CD4-positive, alpha-beta T cell treated with Interleukin-4 for 4 hours (primary cell): ENCODE results near the gene B3GNT7.
A peak's percentile ranks its signal among the peaks of the same experiment; 100 is the strongest.
"Not testable (repeated sequence)": the region's sequence is repeated elsewhere in the genome, so short reads cannot be mapped to it uniquely, and the experiment has no call there.

Experiments
- DNase-seq: peaks from one replicate; pipeline ENCODE4 v3.0.0-alpha.2; 2020

B3GNT7 gene

DNA sequence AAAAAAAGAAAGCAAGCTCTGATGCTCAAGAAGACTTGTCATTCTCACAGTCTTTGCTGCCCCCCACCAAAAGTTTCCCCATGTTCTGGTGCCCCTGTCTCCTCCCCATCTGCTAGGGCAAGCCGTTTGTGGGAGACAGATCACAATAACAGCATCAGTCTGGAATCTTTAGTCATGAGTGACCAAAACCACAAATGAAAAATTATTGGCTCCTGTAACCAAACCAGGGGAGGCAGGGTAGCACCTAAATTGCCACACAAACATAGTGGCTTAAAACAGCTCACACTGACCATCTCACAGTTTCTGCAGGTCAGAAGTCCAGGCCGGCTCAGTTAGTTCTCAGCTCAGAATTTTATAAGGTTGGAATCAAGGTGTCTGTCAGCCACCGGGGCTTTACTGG lies 9.1 kb upstream of the B3GNT7 start:
- no peak for DNase-seq

DNA sequence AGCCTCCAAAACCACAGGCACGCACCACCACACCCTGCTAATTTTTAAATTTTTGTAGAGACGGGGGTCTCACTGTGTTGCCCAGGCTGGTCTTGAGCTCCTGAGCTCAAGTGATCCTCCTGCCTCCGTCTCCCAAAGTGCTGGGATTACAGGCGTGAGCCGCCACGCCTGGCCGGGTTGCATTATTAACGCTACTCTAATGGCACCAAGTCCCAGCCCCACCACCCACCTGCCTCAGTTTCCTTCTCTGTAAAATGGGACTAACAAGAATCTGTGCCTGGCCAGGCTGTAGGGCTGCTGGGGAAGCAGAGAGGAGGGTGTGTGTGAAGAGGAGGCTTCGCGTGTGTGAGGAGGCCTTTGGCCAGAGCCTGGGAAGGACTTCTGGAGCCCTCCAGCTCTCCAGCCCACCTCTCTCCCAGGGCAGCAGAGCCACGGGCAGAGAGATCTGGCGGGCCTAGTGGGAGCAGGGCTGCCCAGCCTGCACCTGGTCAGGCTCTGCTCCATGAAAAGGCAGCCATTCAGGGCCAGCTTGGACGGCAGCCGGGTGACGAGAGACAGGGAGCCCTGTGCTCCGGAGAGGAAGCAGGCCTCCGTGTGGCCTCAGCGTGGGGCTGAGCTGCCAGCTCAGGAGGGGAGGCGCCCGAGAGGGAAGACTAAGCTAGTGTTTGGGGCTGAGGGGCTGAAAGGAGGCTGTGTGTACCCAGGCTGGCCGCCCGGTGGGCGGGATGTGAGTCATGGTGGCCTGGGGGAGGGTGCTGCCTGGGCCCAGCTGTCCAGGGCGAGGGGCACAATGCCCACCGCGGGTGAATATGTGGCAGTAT lies 7.4 kb upstream of the B3GNT7 start:
- DNase-seq, result no peak

DNA sequence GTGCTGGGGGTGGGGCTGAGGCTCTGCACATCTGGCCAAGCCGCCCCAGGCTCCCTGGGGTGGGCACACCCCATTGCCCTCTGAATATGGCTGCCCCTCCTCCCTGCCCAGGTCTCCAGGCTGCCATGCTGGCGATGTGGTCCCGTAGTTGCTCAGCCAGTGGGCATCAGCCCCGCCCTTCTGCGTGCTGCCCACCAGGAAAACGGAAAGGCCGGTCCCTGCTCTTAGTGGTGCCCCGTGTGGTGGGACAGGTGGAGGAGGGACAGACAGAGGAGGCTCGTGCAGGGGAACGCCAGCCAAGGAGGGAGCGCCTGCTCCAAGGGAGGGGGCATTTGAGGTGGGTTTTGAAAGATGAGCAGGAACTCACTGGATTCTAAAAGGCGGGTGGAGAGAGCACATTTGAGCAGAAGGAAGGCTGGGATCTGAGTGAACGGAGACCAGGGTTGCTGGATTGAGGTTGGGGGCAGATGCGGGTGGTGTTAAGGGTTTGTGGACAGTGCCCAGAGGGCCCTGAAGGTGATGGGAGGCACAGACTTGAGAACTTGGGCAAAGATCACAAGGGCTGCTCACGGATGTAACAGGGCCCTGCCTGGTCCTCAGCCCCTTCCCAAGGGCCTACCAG lies 6.7 kb upstream of the B3GNT7 start:
- DNase-seq, result no peak

DNA sequence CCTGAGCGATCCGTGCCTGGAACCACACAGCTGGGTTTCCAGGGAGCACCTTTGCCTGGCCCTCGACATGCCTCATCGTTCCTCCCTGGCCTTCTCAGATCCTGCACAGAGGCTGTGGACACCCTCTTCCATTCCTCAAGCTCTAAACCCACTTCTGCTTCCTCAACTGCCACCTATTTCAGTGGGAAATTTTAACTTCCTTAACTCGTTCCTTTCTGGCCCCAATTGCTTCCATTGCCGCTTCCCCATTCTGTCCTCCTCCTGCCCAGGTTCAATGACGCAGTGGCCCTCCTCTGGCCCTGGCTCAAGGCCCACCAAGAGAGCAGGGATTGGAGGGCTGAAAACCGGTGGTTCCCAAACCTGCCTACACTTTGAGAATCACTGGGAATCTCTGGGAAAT lies 4.8 kb upstream of the B3GNT7 start:
- DNase-seq, result no peak

DNA sequence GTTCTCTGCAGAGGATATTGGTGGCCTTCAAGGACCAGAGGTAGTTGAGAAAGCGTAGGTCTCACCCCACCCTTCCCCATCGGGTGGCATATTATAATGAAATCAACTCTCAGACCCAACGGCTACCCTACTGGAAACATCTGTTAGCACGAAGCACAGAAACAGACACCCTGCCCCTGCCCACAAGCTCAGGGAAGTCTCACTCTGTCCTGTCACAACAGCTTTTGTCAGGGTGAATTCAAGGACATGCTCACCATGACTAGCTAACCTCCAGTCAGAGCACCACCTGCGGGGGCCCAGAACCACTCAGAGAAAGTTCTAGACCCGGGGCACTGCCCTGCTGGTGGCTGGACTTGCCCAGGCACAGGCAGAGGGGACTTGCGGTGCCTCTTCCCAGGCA lies 3.5 kb upstream of the B3GNT7 start:
- DNase-seq, result no peak

DNA sequence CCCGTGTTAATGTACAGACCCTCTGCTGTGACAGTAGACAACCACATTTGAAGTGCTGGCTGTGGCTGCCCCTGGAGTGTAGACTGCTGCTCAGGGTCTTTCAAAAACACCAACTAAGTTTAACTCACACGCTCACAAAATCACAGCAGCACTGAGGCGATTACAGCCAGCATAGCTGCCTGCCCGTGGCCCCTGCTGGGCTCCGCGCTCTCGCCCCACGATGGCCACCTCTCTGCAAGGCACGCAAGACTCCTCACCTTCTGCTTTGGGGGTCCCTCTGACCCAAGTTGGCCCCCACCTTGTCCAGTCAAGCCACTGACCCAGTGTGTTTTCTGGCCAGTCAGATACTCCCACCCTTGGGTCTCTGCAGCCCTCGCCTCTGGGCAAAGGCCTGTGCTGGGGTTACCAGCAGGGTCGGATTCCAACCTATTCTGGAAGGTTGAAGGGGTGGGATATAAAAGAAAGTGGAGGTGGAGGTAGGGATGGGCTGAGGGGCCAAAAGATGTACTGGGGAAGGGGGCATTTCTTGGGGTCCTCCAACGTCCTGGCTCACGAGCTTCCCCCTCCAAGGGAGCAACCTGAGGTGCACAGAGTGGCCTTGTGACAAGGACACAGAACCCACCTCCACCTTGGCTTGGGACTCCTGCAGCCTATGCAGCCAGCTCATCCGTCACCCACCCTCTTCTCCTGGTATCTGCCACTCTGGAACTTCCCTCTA lies 2.9 kb upstream of the B3GNT7 start:
- no peak for DNase-seq

DNA sequence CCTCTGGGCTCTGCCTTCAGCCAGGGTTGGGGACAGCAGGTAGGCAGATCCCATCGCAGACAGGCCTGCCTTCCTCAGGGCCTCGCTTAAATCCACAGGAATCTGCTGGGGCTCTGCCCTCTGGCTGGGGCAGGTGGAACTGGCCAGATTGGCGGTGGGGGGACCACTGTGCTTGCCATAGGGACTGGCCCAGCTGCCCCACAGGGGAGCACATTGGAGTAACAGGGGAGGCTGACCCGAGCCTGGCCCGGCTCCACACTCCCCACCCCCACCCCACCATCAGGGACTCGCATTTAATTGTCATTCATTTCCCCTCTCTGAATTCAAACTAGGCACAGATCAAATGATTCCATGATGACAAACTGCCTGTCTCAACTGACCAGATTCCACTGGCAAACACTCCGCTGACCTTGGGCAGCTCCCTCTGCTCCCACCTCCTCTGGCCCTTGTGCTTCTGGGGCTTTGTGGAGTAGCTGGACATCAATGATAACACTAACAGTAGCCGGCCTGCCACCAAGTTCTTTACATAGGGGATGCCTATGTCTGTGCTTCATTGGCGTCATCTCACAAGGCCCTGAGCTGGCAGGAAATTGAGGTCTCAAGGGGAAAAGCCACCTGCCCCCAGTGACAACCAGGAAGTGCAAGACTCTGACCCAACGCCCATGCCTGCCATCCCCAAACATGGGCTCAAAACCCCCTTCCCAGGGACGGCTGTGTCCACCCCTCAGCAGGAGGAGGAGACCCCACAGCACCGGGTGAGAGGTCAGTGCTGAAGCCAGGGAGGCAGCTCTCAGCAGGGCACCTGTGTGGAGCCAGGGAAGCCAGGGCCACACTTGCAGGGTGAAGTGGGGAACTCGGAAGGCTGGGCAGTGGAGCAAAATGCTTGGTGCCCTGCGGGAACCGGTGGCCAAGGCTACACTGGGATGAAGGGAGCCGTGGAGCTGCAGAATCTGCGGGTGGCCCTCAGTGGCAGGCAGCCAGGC lies 2.1 kb upstream of the B3GNT7 start:
- DNase-seq, result peak; percentile 27

DNA sequence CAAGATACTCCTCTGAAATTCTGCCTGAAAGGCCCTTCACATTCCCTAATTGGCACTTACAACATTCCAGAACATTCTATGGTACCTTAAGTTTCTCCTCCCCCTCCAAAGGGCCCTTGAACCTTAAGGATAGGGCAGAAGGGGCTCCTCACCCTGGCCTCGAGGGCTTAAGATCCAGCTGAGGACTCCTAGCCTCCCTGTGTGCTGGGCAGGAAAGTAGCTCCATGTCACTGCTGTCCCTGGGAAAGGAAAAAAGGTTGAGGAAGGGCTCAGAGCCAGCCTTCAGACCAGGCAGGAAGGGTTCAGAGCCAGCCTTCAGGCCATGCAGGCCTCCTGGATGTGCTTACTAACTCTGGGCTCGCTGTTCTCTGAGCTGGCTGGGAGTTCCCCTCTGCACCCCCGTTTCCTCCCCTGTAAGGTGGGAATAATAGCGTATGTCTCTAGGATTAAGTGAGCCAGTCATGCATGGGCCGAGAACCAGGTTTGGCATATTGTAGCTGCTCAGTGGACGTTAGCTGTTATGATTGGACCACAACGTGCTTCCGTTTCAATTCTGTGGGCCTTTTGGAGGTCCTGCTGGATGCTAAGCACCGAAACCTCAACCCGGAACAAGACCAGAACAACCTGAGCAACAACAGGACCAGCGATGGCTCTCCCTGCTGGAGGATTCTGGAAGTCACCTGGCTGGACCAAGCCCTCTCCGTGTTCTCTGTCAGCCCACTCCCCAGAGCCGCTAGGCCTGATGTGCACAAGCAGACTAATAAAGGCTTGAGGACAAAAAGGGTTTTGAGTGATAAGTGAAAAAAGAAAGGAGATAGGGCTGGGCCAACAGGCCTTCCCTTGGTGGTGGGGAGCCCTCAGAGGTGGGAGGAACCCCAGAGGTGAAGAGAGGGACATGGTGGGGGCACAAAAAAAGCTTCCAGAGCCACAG lies 1.0 kb upstream of the B3GNT7 start:
- DNase-seq, result no peak

DNA sequence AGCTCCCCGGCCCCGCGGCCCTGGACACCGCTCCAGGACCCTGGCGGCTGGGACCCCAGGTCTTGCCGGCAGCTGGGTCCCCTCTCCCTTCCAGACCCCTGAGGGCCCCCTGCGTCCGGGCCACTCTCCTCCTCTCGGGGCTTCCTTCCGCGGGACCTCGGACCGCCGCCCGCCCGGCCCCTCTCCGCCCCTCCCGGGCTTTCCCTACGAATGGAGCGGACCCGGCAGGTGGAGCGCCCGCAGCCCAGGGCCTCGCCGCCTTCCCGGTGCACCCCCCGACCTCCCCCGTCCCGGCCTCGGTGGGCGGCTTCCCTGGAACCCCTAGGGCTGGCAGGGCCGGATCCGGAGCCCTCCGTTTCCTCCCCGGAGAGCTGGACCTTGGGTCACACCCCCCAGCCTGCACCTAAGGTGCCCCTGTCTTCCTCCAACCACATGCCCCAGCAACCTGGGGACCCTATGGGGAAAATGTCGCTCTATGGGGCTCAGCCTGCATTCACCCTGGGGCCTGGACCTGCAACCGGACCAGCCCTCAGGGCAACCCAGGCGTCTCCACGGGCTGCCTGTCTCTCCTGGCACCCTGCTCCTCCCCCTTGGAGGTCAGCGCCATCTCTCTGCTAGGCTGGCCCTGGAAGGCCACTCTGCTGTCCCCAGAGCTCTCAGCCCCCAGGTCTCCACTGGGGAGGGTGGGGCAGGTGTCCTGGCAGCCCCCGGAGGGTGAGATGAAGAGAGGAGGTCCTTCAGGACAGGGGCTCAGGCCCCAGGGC lies 730 bp downstream of the B3GNT7 start:
- DNase-seq, result no peak

DNA sequence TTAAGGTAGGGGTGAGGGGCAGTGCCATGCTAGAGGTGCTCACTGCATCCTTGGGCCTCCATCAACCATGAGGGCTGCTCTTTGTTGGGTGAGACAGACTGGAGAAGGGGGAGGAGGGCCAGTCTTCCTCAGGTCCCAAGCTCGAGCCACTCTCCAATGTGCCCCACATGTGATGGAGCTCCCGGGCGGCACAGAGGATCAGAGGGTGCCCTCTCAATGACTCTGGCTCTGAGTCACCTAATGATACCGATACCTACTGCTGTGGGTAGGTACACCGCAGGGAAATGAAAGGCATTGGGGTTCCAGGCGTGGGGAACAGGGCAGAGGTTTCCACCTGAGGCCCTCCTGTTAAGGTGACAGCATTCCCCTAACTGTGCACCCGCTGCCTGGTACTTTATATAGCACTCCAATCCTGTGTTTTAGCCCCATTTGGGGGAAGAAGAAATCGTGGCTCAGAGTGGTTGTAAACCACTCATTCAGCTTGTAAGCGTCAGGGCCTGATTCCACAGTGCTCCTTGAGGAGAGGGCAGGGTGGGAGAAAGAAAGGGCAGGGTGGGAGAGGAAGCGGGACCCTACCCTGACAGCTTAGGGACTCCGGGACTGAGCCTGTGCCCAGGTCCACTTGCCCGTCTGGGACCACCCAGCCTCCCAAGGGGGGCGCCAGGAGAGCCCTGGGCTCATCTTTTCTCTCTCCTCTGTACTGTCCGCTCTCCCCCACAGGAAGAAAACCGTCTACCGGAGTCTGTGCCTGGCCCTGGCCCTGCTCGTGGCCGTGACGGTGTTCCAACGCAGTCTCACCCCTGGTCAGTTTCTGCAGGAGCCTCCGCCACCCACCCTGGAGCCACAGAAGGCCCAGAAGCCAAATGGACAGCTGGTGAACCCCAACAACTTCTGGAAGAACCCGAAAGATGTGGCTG lies 1.8 kb downstream of the B3GNT7 start:
- no peak for DNase-seq

DNA sequence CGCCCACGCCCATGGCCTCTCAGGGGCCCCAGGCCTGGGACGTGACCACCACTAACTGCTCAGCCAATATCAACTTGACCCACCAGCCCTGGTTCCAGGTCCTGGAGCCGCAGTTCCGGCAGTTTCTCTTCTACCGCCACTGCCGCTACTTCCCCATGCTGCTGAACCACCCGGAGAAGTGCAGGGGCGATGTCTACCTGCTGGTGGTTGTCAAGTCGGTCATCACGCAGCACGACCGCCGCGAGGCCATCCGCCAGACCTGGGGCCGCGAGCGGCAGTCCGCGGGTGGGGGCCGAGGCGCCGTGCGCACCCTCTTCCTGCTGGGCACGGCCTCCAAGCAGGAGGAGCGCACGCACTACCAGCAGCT lies 2.4 kb downstream of the B3GNT7 start:
- DNase-seq, result no peak

DNA sequence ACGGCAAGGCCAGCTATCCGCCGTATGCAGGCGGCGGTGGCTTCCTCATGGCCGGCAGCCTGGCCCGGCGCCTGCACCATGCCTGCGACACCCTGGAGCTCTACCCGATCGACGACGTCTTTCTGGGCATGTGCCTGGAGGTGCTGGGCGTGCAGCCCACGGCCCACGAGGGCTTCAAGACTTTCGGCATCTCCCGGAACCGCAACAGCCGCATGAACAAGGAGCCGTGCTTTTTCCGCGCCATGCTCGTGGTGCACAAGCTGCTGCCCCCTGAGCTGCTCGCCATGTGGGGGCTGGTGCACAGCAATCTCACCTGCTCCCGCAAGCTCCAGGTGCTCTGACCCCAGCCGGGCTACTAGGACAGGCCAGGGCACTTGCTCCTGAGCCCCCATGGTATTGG lies 3.1 kb downstream of the B3GNT7 start:
- DNase-seq, result no peak

DNA sequence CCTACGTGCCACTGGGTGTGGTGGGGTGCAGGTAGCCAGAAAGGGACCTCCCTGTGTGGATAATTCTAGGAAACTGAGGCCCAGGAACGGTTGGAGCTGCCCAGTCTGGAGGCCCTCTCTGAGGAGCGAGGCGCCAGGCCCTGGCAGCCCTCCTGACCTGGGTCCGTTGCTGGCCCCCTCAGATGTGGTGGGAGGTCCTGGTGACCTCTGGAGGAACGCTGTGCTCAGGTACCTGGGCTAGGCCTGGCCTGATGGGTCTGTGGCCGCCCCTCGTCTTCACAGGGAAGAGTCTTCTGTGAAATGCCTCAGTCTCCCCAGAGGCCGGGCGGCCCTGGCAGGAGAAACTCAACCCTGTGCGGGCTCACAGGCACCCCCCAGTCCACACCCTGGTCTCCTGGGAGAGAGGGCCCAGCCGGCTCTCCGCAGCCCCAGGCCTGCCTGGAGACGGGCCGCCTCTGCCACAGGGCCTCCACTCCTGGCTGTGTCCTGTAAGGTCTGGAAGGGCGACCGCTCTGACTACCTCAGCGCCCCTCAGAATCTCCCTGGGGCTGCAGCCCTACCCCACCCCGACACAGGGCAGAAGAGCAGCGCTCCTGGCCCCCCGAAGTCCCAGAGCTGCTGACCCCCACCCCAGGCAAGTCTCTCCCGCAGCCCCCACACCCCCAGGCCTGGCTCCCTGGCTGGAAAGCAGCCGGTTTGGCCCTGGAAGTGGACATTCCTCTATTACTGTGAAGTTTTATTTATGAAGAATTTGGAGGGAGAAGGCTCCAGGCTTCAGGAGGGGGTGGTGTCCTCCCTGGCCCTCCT lies 3.7 kb downstream of the B3GNT7 start:
- DNase-seq, result no peak

DNA sequence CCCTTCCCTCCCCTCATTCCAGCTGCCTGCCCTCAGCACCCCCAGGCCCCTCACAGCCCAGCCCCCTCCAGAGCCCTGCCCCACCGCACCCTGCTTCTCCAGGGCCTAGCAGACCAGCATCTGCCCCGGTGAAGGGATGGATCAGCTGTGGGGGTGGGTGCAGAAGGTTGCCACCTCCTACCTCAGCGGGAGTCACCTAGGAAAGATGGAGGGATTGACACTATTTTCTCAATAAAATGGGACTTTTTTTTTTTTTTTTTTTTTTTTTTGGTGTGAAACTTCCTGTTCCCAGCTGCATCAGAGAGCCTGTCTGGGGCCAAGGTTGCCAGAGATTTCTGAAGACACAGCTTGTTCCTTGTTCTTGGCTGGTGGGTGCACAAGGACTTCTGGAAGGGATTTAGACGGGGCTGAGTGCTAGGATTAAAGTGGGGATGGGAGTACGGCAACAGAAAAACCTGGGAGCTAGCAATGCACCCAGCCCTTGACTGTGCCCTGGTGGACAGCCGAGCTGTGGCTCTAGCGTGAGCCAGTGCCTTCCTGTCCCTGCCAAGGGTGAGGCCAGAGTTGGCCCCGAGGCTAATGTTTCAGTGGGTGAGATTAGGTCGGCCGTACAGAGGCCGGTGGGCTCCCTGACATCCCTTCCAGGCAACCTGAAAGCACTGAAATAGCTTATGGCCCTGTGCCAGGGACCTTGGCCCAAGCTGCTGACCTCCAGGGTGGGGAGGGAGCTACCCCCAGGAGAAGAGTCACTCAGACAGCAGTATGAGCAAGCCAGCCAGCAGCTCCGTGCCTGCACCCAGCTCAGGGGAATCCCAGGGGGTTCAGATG lies 4.6 kb downstream of the B3GNT7 start:
- no peak for DNase-seq

DNA sequence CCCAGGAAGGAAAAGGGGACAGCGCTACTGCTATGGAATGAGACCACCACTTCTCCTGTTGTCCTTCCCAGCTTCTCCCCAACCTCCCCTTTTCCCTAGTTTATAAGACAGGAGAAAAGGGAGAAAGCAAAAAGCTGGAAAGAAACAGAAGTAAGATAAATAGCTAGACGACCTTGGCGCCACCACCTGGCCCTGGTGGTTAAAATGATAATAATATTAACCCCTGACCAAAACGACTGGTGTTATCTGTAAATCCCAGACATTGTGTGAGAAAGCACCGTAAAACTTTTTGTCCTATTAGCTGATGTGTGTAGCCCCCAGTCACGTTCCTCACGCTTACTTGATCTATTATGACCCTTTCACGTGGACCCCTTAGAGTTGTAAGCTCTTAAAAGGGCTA lies 5.2 kb downstream of the B3GNT7 start:
- not testable (repeated sequence) for DNase-seq

DNA sequence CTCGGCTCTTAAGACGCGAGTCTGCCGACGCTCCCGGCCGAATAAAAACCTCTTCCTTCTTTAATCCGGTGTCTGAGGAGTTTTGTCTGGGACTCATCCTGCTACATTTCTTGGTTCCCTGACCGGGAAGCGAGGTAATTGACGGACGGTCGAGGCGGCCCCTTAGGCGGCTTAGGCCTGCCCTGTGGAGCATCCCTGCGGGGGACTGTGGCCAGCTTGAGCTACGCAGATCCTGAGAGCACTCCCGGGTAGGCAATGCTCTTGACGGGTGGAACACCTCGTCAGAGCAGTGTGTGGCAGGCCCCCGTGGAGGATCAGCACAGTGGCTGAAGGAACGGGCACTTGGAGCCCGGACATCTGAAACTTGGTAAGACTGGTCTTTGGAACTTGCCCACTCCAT lies 5.6 kb downstream of the B3GNT7 start:
- DNase-seq, result not testable (repeated sequence)

DNA sequence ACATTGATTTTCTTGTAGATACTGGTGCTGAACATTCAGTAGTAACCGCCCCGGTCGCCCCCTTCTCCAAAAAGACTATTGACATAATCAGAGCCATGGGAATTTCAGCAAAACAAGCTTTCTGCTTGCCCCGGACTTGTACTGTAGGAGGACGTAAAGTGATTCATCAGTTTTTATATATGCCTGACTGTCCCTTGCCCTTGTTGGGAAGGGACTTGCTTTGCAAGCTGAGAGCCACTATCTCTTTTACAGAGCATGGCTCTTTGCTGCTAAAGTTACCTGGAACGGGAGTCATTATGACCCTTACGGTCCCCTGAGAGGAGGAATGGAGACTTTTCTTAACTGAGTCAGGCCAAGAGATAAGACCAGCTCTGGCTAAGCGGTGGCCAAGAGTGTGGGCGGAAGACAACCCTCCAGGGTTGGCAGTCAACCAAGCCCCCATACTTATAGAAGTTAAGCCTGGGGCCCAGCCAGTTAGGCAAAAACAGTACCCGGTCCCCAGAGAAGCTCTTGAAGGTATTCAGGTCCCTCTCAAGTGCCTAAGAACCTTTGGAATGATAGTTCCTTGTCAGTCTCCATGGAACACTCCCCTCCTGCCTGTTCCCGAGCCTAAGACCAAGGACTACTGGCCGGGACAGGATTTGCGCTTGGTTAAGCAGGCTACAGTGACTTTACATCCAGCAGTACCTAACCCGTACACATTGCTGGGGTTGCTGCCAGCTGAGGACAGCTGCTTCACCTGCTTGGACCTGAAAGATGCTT lies 8.1 kb downstream of the B3GNT7 start:
- DNase-seq, result not testable (repeated sequence)
